ENCODE data around the gene ZNF714. TPM values are rescaled to one million over a fixed set of nuclear protein-coding genes. Genes with fewer than 3 reads are reported as not detected.
A peak's percentile ranks its signal among the peaks of the same experiment; 100 is the strongest.

ZNF714 gene
- polyA plus RNA-seq, 3 donors: 1.7 to 5.8 (median 2.4) TPM

- Mint-ChIP-seq H3K9me3 (peaks cover 51 to 75% (median 71%) of the 10 kb centered on the region in 7 donors), H3K36me3 (peaks cover 65 to 85% of the 10 kb centered on the region in 2 donors), H3K27me3 (ENCODE audit: low read depth in 3 of 3) (no peaks in the 10 kb centered on the region), H3K4me1 (no peaks in the 10 kb centered on the region), H3K4me3 (no peak overlapping the region), H3K27ac (no peak overlapping the region)
- Histone ChIP-seq H4K20me1 (ENCODE audit: insufficient read depth, low read length) (no peaks in the 10 kb centered on the region), H3K4me1 (ENCODE audit: control insufficient read depth in 1 of 2, insufficient read depth in 2 of 2, low read length in 2 of 2) (no peaks in the 10 kb centered on the region), H3K4me3 (replicated peaks in 1 of 3; ENCODE audit: low read depth in 2 of 3, low read length in 3 of 3) (no peak overlapping the region), H3K79me2 (ENCODE audit: insufficient read depth, low read length) (peaks cover 69% of the 10 kb centered on the region), H3K9me3 (replicated peaks in 1 of 2; ENCODE audit: control insufficient read depth in 1 of 2, insufficient read depth in 1 of 2, low read length in 2 of 2) (peaks cover 44 to 85% of the 10 kb centered on the region in 2 donors), H3K9ac (ENCODE audit: insufficient read depth, low read length, poor library complexity, severe bottlenecking) (no peak overlapping the region), H3K4me2 (replicated peaks; ENCODE audit: extremely low read depth, low read length, poor library complexity, severe bottlenecking) (no peak overlapping the region), H3K27ac (ENCODE audit: low read depth in 1 of 2, low read length in 2 of 2) (no peak overlapping the region), H2AFZ (ENCODE audit: insufficient read depth, low read depth, low read length, poor library complexity, severe bottlenecking) (no peak overlapping the region), H3K36me3 (replicated peaks in 1 of 2; ENCODE audit: control insufficient read depth in 1 of 2, insufficient read depth in 2 of 2, low read length in 2 of 2) (peaks cover 39 to 93% of the 10 kb centered on the region in 2 donors), H3K27me3 (ENCODE audit: control insufficient read depth in 2 of 2, insufficient read depth in 2 of 2, low read length in 2 of 2) (no peaks in the 10 kb centered on the region)
- no peak for TF ChIP-seq CTCF (IDR thresholded peaks at IDR 0.05)
- intact Hi-C loops (cut with micrococcal nuclease): no loop called here
- no CpG with 5 or more reads among the region's 3 CpGs for whole genome bisulfite sequencing (ENCODE audit: insufficient coverage)
- no peak for DNase-seq
Measured at GRCh38 chr19:21046489-21046888, 35.5 kb upstream of the ZNF714 start.

GRCh38 chr19:21047716-21048115 lies 34.3 kb upstream of the ZNF714 start:
- 100% methylated on average over 1 of the region's 2 CpGs for WGBS (ENCODE audit: insufficient coverage)
- Histone ChIP-seq H3K27me3 (ENCODE audit: control insufficient read depth in 2 of 2, insufficient read depth in 2 of 2, low read length in 2 of 2) (no peaks in the 10 kb centered on the region), H3K4me2 (replicated peaks; ENCODE audit: extremely low read depth, low read length, poor library complexity, severe bottlenecking) (no peak overlapping the region), H3K36me3 (replicated peaks in 1 of 2; ENCODE audit: control insufficient read depth in 1 of 2, insufficient read depth in 2 of 2, low read length in 2 of 2) (peaks cover 47 to 93% of the 10 kb centered on the region in 2 donors), H3K4me3 (replicated peaks in 1 of 3; ENCODE audit: low read depth in 2 of 3, low read length in 3 of 3) (no peak overlapping the region), H3K4me1 (ENCODE audit: control insufficient read depth in 1 of 2, insufficient read depth in 2 of 2, low read length in 2 of 2) (no peaks in the 10 kb centered on the region), H3K27ac (ENCODE audit: low read depth in 1 of 2, low read length in 2 of 2) (no peak overlapping the region), H3K9me3 (replicated peaks in 1 of 2; ENCODE audit: control insufficient read depth in 1 of 2, insufficient read depth in 1 of 2, low read length in 2 of 2) (peaks cover 40 to 85% of the 10 kb centered on the region in 2 donors), H3K9ac (ENCODE audit: insufficient read depth, low read length, poor library complexity, severe bottlenecking) (no peak overlapping the region), H2AFZ (ENCODE audit: insufficient read depth, low read depth, low read length, poor library complexity, severe bottlenecking) (no peak overlapping the region), H4K20me1 (ENCODE audit: insufficient read depth, low read length) (no peaks in the 10 kb centered on the region), H3K79me2 (ENCODE audit: insufficient read depth, low read length) (peaks cover 56% of the 10 kb centered on the region)
- DNase-seq: no peak
- Mint-ChIP-seq H3K27ac (peak overlapping the region in 1 of 7 donors; percentile 55), H3K4me1 (no peaks in the 10 kb centered on the region), H3K4me3 (no peak overlapping the region), H3K36me3 (peaks cover 63 to 86% of the 10 kb centered on the region in 2 donors), H3K27me3 (ENCODE audit: low read depth in 3 of 3) (no peaks in the 10 kb centered on the region), H3K9me3 (peaks cover 49 to 78% (median 71%) of the 10 kb centered on the region in 7 donors)
- intact Hi-C loops (cut with micrococcal nuclease): no loop called here
- no peak for TF ChIP-seq CTCF (IDR thresholded peaks at IDR 0.05)
